Neural cell (in vitro differentiated cells): ENCODE results near the gene MKKS.

Experiments
- CTCF ChIP-seq: fragments of 450-650 bp; IDR thresholded peaks from 2 replicates; pipeline ENCODE4 v1.5.1; 2014; ENCODE audit warnings: antibody characterized with exemption, mild to moderate bottlenecking, moderate library complexity; ENCODE audit not compliant: poor library complexity, severe bottlenecking
- RAD21 ChIP-seq: fragments of 450-650 bp; conservative IDR thresholded peaks from 2 replicates; pipeline ENCODE4 v1.6.1; 2014; ENCODE audit warnings: antibody characterized with exemption, mild to moderate bottlenecking, moderate library complexity
- REST ChIP-seq: IDR thresholded peaks from 2 replicates; pipeline ENCODE4 v1.6.1; 2012; ENCODE audit warnings: borderline replicate concordance
- TAF1 ChIP-seq: IDR thresholded peaks from 2 replicates; pipeline ENCODE4 v1.6.1; 2012; ENCODE audit warnings: low read depth

GRCh38 chr20:10362674-10363073, 71.3 kb downstream of the MKKS start:
- TF ChIP-seq CTCF (no peak), REST (no peak), TAF1 (no peak), RAD21 (no peak)
